ENCODE data around the gene ACY1. TPM values are rescaled to one million over a fixed set of nuclear protein-coding genes. Genes with fewer than 3 reads are reported as not detected.

ACY1 gene
- total and polyA plus RNA-seq, 4 donors, result 3.8 to 29.8 (median 24.4) TPM

Small RNA genes lying within 50 kb of the gene (small RNA-seq; reads per million reads assigned to genes)
- gene AC115284.1 (ENCODE audit: low replicate concordance), result not detected

Other genes with a start within 250 kb of the ACY1 start
- not detected for gene IQCF6, start 204.3 kb upstream of the ACY1 start, total RNA-seq
- not detected for gene IQCF6, start 204.3 kb upstream of the ACY1 start, polyA plus RNA-seq (ENCODE audit: insufficient read length in 2 of 2)
- not detected for gene IQCF2, start 121.9 kb upstream of the ACY1 start, total RNA-seq
- not detected for gene IQCF2, start 121.9 kb upstream of the ACY1 start, polyA plus RNA-seq (ENCODE audit: insufficient read length in 2 of 2)
- not detected for gene IQCF5, start 107.9 kb upstream of the ACY1 start, total RNA-seq
- not detected for gene IQCF5, start 107.9 kb upstream of the ACY1 start, polyA plus RNA-seq (ENCODE audit: insufficient read length in 2 of 2)
- gene IQCF1, start 80.2 kb upstream of the ACY1 start, total RNA-seq, result not detected
- under 1 TPM in 1 of 2 donors, not detected in 1; 0.39 TPM for gene IQCF1, start 80.2 kb upstream of the ACY1 start, polyA plus RNA-seq (ENCODE audit: insufficient read length in 2 of 2)
- gene RRP9, start 41.6 kb upstream of the ACY1 start, total RNA-seq, result 10 to 100 TPM; 10.2 to 16.8 TPM
- 10 to 100 TPM; 18.6 to 22.7 TPM for gene RRP9, start 41.6 kb upstream of the ACY1 start, polyA plus RNA-seq (ENCODE audit: insufficient read length in 2 of 2)
- gene PARP3, start 41.2 kb upstream of the ACY1 start, total RNA-seq, result 10 to 100 TPM in 1 of 2 donors, 1 to 10 TPM in 1; 5.9 to 13.2 TPM
- gene PARP3, start 41.2 kb upstream of the ACY1 start, polyA plus RNA-seq (ENCODE audit: insufficient read length in 2 of 2), result 10 to 100 TPM; 11.6 to 14.7 TPM
- 1 to 10 TPM; 1.2 to 4.6 TPM for gene GPR62, start 28.2 kb upstream of the ACY1 start, total RNA-seq
- gene GPR62, start 28.2 kb upstream of the ACY1 start, polyA plus RNA-seq (ENCODE audit: insufficient read length in 2 of 2), result 1 to 10 TPM; 2.5 to 2.9 TPM
- gene PCBP4, start 16.1 kb upstream of the ACY1 start, total RNA-seq, result 10 to 100 TPM; 53.5 to 98.8 TPM
- 100 to 1,000 TPM; 218 to 271 TPM for gene PCBP4, start 16.1 kb upstream of the ACY1 start, polyA plus RNA-seq (ENCODE audit: insufficient read length in 2 of 2)
- gene ABHD14B, start 9.5 kb upstream of the ACY1 start, total RNA-seq, result 10 to 100 TPM in 1 of 2 donors, 1 to 10 TPM in 1; 5.9 to 24.0 TPM
- gene ABHD14B, start 9.5 kb upstream of the ACY1 start, polyA plus RNA-seq (ENCODE audit: insufficient read length in 2 of 2), result 10 to 100 TPM; 13.5 to 21.3 TPM
- gene ABHD14A, start 8.5 kb upstream of the ACY1 start, total RNA-seq, result 10 to 100 TPM; 20.5 to 55.1 TPM
- gene ABHD14A, start 8.5 kb upstream of the ACY1 start, polyA plus RNA-seq (ENCODE audit: insufficient read length in 2 of 2), result 10 to 100 TPM; 61.1 to 66.6 TPM
- 1,000 to 10,000 TPM in 1 of 2 donors, 100 to 1,000 TPM in 1; 425 to 1,251 TPM for gene RPL29, start 12.4 kb downstream of the ACY1 start, total RNA-seq
- gene RPL29, start 12.4 kb downstream of the ACY1 start, polyA plus RNA-seq (ENCODE audit: insufficient read length in 2 of 2), result 1,000 to 10,000 TPM; 1,191 to 1,243 TPM
- 10 to 100 TPM in 1 of 2 donors, 1 to 10 TPM in 1; 9.2 to 13.8 TPM for gene DUSP7, start 73.0 kb downstream of the ACY1 start, total RNA-seq
- 10 to 100 TPM; 28.4 to 29.6 TPM for gene DUSP7, start 73.0 kb downstream of the ACY1 start, polyA plus RNA-seq (ENCODE audit: insufficient read length in 2 of 2)
- gene POC1A, start 170.9 kb downstream of the ACY1 start, total RNA-seq, result 1 to 10 TPM; 3.9 to 5.0 TPM
- gene POC1A, start 170.9 kb downstream of the ACY1 start, polyA plus RNA-seq (ENCODE audit: insufficient read length in 2 of 2), result 1 to 10 TPM; 7.5 to 8.5 TPM
- gene ALAS1, start 214.6 kb downstream of the ACY1 start, total RNA-seq, result 10 to 100 TPM; 39.6 to 48.9 TPM
- gene ALAS1, start 214.6 kb downstream of the ACY1 start, polyA plus RNA-seq (ENCODE audit: insufficient read length in 2 of 2), result 10 to 100 TPM; 56.4 to 57.5 TPM
- gene TLR9, start 242.1 kb downstream of the ACY1 start, total RNA-seq, result under 1 TPM in 1 of 2 donors, not detected in 1; 0.11 TPM
- under 1 TPM in 1 of 2 donors, not detected in 1; 0.41 TPM for gene TLR9, start 242.1 kb downstream of the ACY1 start, polyA plus RNA-seq (ENCODE audit: insufficient read length in 2 of 2)

Data from spinal cord (tissue), 4 donors.